NT2/D1 (cell line): Measurements from ENCODE around the gene TBCE.

ENCODE experiments used
- DNase-seq: peaks from one replicate; pipeline ENCODE4 v3.0.0-alpha.2; 2011; ENCODE audit warnings: low read depth, low spot score
- H3K27me3 ChIP-seq: 2 replicates; pipeline ENCODE4 v1.6.0; 2011; ENCODE audit warnings: mild to moderate bottlenecking; ENCODE audit not compliant: insufficient read length, insufficient read depth
- H3K36me3 ChIP-seq: 2 replicates; pipeline ENCODE4 v1.6.1; 2011; ENCODE audit warnings: mild to moderate bottlenecking, low read length, mixed read lengths; ENCODE audit not compliant: insufficient read depth, insufficient read length
- H3K4me1 ChIP-seq: 2 replicates; pipeline ENCODE4 v1.5.1; 2011; ENCODE audit not compliant: insufficient read depth, insufficient read length
- H3K4me3 ChIP-seq: 2 replicates; pipeline ENCODE4 v1.5.1; 2011; ENCODE audit warnings: low read depth; ENCODE audit not compliant: insufficient read length
- H3K9ac ChIP-seq: 2 replicates; pipeline ENCODE4 v1.6.0; 2011; ENCODE audit warnings: low read depth; ENCODE audit not compliant: insufficient read length
- H3K9me3 ChIP-seq: 2 replicates; pipeline ENCODE4 v1.5.1; 2011; ENCODE audit warnings: mild to moderate bottlenecking, low read length; ENCODE audit not compliant: insufficient read depth
- SUZ12 ChIP-seq: IDR thresholded peaks from 2 replicates; pipeline ENCODE4 v1.6.1; 2011; ENCODE audit not compliant: insufficient read length, insufficient read depth; ENCODE audit errors: extremely low read depth
- YY1 ChIP-seq: IDR thresholded peaks from 2 replicates; pipeline ENCODE4 v1.6.1; 2011; ENCODE audit not compliant: insufficient read length, insufficient read depth
- ZNF274 ChIP-seq: IDR thresholded peaks from 2 replicates; pipeline ENCODE4 v1.6.1; 2011; ENCODE audit warnings: mild to moderate bottlenecking, low read depth, low read length

Gene TBCE

GRCh38 chr1:235336903-235337302 is 30.3 kb upstream of the TBCE start:
- Histone ChIP-seq H3K27me3 (no peaks in the 10 kb centered on the region), H3K4me1 (no peaks in the 10 kb centered on the region), H3K9ac (no peak overlapping the region), H3K9me3 (no peaks in the 10 kb centered on the region), H3K36me3 (peaks cover 38% of the 10 kb centered on the region), H3K4me3 (no peak overlapping the region)
- TF ChIP-seq YY1 (no peak), ZNF274 (no peak), SUZ12 (no peak)
- no peak for DNase-seq

- Histone ChIP-seq H3K27me3 (no peaks in the 10 kb centered on the region), H3K4me3 (no peak overlapping the region), H3K9me3 (no peaks in the 10 kb centered on the region), H3K9ac (no peak overlapping the region), H3K4me1 (no peaks in the 10 kb centered on the region), H3K36me3 (peaks cover 39% of the 10 kb centered on the region)
- DNase-seq, result no peak
- TF ChIP-seq SUZ12 (no peak), ZNF274 (no peak), YY1 (no peak)
Observed at GRCh38 chr1:235339746-235340145, 27.5 kb upstream of the TBCE start.

GRCh38 chr1:235341334-235341733 is 25.9 kb upstream of the TBCE start:
- H3K36me3 ChIP-seq, result peaks cover 25% of the 10 kb centered on the region
- DNase-seq, result no peak
- H3K9ac ChIP-seq, result no peak overlapping the region
- TF ChIP-seq YY1, result no peak
- TF ChIP-seq SUZ12, result no peak
- no peak for TF ChIP-seq ZNF274
- no peaks in the 10 kb centered on the region for H3K9me3 ChIP-seq
- no peaks in the 10 kb centered on the region for H3K4me1 ChIP-seq
- H3K27me3 ChIP-seq, result no peaks in the 10 kb centered on the region
- H3K4me3 ChIP-seq, result no peak overlapping the region

GRCh38 chr1:235342039-235342438 is 25.2 kb upstream of the TBCE start:
- Histone ChIP-seq H3K9ac (no peak overlapping the region), H3K9me3 (no peaks in the 10 kb centered on the region), H3K4me1 (no peaks in the 10 kb centered on the region), H3K27me3 (no peaks in the 10 kb centered on the region), H3K4me3 (no peak overlapping the region), H3K36me3 (peaks cover 19% of the 10 kb centered on the region)
- DNase-seq, result no peak
- TF ChIP-seq YY1 (no peak), SUZ12 (no peak), ZNF274 (no peak)

- peaks cover 15% of the 10 kb centered on the region for H3K36me3 ChIP-seq
- H3K9me3 ChIP-seq, result no peaks in the 10 kb centered on the region
- no peak for TF ChIP-seq ZNF274
- TF ChIP-seq YY1, result no peak
- TF ChIP-seq SUZ12, result no peak
Observed at GRCh38 chr1:235342471-235342870, 24.8 kb upstream of the TBCE start.

GRCh38 chr1:235343726-235344125 is 23.5 kb upstream of the TBCE start:
- H3K9me3 ChIP-seq, result no peaks in the 10 kb centered on the region
- H3K36me3 ChIP-seq, result peaks cover 11% of the 10 kb centered on the region
- TF ChIP-seq YY1 (no peak), SUZ12 (no peak), ZNF274 (no peak)
- no peak overlapping the region for H3K9ac ChIP-seq
- no peaks in the 10 kb centered on the region for H3K4me1 ChIP-seq
- H3K27me3 ChIP-seq, result no peaks in the 10 kb centered on the region
- DNase-seq, result no peak
- H3K4me3 ChIP-seq, result no peak overlapping the region

More at GRCh38 chr1:235342471-235342870, 24.8 kb upstream of the TBCE start:
- no peaks in the 10 kb centered on the region for H3K27me3 ChIP-seq
- no peak overlapping the region for H3K4me3 ChIP-seq
- H3K9ac ChIP-seq, result no peak overlapping the region
- H3K4me1 ChIP-seq, result no peaks in the 10 kb centered on the region
- no peak for DNase-seq

- H3K4me3 ChIP-seq, result no peak overlapping the region
- no peak for DNase-seq
- TF ChIP-seq YY1 (no peak), SUZ12 (no peak), ZNF274 (no peak)
- no peaks in the 10 kb centered on the region for H3K36me3 ChIP-seq
- H3K27me3 ChIP-seq, result no peaks in the 10 kb centered on the region
- H3K9ac ChIP-seq, result no peak overlapping the region
- no peaks in the 10 kb centered on the region for H3K4me1 ChIP-seq
- H3K9me3 ChIP-seq, result no peaks in the 10 kb centered on the region
Observed at GRCh38 chr1:235351441-235351840, 15.8 kb upstream of the TBCE start.
